Measurements from ENCODE around the gene B4GALT4. TPM values are rescaled to one million over a fixed set of nuclear protein-coding genes. Genes with fewer than 3 reads are reported as not detected.

Gene B4GALT4
- total RNA-seq, 1 donor: 28.2 TPM

DNA sequence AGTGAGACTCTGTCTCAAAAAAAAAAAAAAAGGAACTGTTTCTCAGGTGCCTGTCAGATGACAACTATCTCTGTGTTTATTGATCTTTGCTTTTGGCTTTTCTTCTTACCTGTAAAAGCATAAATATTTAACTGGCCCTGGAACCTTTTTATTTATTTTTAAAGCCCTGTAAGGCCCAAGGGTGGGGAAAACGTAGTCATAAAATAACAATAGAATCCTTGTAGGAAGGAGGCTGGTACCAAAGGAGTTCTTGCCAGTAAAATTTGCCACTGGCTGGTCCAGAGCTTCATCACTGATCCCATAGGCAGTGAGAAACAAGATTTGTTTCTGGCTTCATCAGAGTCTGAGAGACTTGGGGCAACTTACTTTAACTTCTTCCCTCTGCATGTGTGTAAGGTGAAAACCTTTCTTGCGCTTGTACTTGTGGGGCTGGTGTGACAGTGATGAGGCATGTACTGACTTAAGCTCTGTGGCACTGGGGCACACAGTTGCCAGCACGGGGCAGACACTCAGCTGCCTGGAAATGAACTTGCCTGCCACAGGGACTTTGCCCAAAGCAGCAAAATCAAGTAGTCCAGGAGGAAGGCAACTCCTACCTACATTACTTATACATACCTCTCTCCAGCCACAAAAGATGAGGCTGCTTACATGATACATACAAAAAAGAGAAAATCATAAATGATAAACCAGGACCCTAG is 19.6 kb downstream of the B4GALT4 start:
- no peaks in the 10 kb centered on the region for H3K27me3 ChIP-seq (ENCODE audit: insufficient read depth, low read length)
- no peak overlapping the region for H3K4me3 ChIP-seq (ENCODE audit: insufficient read depth, low read length)
- no peaks in the 10 kb centered on the region for H3K9me3 ChIP-seq (ENCODE audit: low read depth, low read length)
- H2AFZ ChIP-seq (ENCODE audit: low read length): no peak overlapping the region
- H3K36me3 ChIP-seq (ENCODE audit: insufficient read depth, low read length): peaks cover 55% of the 10 kb centered on the region
- peak overlapping the region; percentile 11 for H3K27ac ChIP-seq (ENCODE audit: low read depth, low read length)
- no peak for DNase-seq (ENCODE audit: insufficient read length, low spot score, missing footprints)
- peaks cover 3% of the 10 kb centered on the region for H3K4me1 ChIP-seq (ENCODE audit: insufficient read depth, low read length)
- TF ChIP-seq, protein P1, sequence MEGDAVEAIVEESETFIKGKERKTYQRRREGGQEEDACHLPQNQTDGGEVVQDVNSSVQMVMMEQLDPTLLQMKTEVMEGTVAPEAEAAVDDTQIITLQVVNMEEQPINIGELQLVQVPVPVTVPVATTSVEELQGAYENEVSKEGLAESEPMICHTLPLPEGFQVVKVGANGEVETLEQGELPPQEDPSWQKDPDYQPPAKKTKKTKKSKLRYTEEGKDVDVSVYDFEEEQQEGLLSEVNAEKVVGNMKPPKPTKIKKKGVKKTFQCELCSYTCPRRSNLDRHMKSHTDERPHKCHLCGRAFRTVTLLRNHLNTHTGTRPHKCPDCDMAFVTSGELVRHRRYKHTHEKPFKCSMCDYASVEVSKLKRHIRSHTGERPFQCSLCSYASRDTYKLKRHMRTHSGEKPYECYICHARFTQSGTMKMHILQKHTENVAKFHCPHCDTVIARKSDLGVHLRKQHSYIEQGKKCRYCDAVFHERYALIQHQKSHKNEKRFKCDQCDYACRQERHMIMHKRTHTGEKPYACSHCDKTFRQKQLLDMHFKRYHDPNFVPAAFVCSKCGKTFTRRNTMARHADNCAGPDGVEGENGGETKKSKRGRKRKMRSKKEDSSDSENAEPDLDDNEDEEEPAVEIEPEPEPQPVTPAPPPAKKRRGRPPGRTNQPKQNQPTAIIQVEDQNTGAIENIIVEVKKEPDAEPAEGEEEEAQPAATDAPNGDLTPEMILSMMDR (IDR thresholded peaks at IDR 0.05; ENCODE audit: extremely low read depth, low read depth, low read length): no peak
- no peaks in the 10 kb centered on the region for H3K79me2 ChIP-seq (ENCODE audit: insufficient read depth, low read length)
- H4K20me1 ChIP-seq (ENCODE audit: insufficient read depth, low read length): peaks cover 5% of the 10 kb centered on the region
- no peak overlapping the region for H3K4me2 ChIP-seq (ENCODE audit: insufficient read depth, low read length)

DNA sequence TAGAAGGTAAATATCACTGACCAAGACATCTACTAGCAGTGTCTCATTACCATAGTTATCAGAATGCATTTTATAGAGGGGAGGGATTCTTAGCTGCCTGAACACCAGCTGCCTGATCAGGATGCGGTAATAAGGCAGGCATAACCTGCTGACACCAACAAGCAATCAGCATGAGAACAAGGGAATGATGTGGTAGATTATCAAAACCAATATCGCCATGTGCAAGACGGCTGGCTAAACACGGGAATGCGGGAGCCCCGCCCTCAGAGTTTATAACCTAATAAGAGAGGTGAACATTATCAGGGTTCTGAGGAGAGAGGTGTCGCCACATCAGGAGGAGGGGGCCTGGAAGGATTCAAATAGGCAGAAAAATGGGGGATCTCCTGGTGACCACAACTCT is 20.5 kb downstream of the B4GALT4 start:
- no peak overlapping the region for H2AFZ ChIP-seq (ENCODE audit: low read length)
- peaks cover 3% of the 10 kb centered on the region for H3K4me1 ChIP-seq (ENCODE audit: insufficient read depth, low read length)
- H4K20me1 ChIP-seq (ENCODE audit: insufficient read depth, low read length): peaks cover 5% of the 10 kb centered on the region
- H3K27ac ChIP-seq (ENCODE audit: low read depth, low read length): no peak overlapping the region
- H3K4me3 ChIP-seq (ENCODE audit: insufficient read depth, low read length): no peak overlapping the region
- H3K9me3 ChIP-seq (ENCODE audit: low read depth, low read length): no peaks in the 10 kb centered on the region
- no peak overlapping the region for H3K4me2 ChIP-seq (ENCODE audit: insufficient read depth, low read length)
- H3K36me3 ChIP-seq (ENCODE audit: insufficient read depth, low read length): peaks cover 58% of the 10 kb centered on the region
- no peaks in the 10 kb centered on the region for H3K27me3 ChIP-seq (ENCODE audit: insufficient read depth, low read length)
- DNase-seq (ENCODE audit: insufficient read length, low spot score, missing footprints): no peak
- TF ChIP-seq, protein P1 (IDR thresholded peaks at IDR 0.05; ENCODE audit: extremely low read depth, low read depth, low read length): no peak
- no peaks in the 10 kb centered on the region for H3K79me2 ChIP-seq (ENCODE audit: insufficient read depth, low read length)

DNA sequence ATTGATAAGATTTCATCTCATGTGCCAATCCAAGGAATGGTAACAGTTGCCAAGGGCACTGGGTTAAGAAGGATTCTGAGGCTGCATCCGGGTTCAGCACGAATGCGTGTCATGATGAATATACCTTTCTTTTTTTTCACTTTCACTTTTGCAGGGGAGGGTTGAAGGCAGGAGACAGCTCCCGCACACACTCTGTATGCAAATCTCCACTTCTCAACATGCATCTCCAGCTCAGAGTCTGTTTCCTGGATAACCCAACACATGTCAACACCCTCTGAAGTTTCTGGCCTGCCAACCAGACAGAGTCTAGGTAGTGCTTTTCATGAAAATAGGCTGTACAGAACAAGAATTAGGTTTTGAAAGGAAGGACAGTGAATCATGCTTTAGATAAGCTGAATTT is 21.6 kb downstream of the B4GALT4 start:
- H3K4me3 ChIP-seq (ENCODE audit: insufficient read depth, low read length): no peak overlapping the region
- peaks cover 68% of the 10 kb centered on the region for H3K36me3 ChIP-seq (ENCODE audit: insufficient read depth, low read length)
- H3K4me2 ChIP-seq (ENCODE audit: insufficient read depth, low read length): no peak overlapping the region
- H3K79me2 ChIP-seq (ENCODE audit: insufficient read depth, low read length): no peaks in the 10 kb centered on the region
- no peak for DNase-seq (ENCODE audit: insufficient read length, low spot score, missing footprints)
- no peaks in the 10 kb centered on the region for H3K27me3 ChIP-seq (ENCODE audit: insufficient read depth, low read length)
- no peaks in the 10 kb centered on the region for H3K9me3 ChIP-seq (ENCODE audit: low read depth, low read length)
- H3K4me1 ChIP-seq (ENCODE audit: insufficient read depth, low read length): no peaks in the 10 kb centered on the region
- TF ChIP-seq, protein P1 (IDR thresholded peaks at IDR 0.05; ENCODE audit: extremely low read depth, low read depth, low read length): no peak
- H4K20me1 ChIP-seq (ENCODE audit: insufficient read depth, low read length): peaks cover 5% of the 10 kb centered on the region
- H3K27ac ChIP-seq (ENCODE audit: low read depth, low read length): no peak overlapping the region
- no peak overlapping the region for H2AFZ ChIP-seq (ENCODE audit: low read length)

DNA sequence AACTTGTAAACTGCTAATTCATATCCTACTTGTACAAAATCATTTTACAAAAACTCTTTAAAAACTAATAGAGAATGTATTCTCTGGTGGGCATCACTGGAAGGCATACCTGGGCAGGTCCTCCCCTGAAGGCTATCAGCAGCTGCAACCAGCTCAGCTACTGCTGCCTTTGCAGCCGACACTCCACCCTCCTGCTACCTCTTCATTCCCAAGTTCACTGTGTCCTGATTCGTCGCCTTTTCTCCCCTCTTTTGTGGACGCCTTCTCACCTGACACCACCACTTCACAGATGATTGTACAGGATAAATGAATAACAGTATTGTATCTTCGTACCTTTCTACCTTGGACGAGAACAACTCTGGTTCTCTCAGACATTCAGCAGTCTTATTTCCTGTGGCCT is 28.9 kb downstream of the B4GALT4 start:
- no peaks in the 10 kb centered on the region for H3K79me2 ChIP-seq (ENCODE audit: insufficient read depth, low read length)
- no peak overlapping the region for H3K4me3 ChIP-seq (ENCODE audit: insufficient read depth, low read length)
- no peak overlapping the region for H3K4me2 ChIP-seq (ENCODE audit: insufficient read depth, low read length)
- H2AFZ ChIP-seq (ENCODE audit: low read length): no peak overlapping the region
- TF ChIP-seq, protein P1 (IDR thresholded peaks at IDR 0.05; ENCODE audit: extremely low read depth, low read depth, low read length): no peak
- no peaks in the 10 kb centered on the region for H3K9me3 ChIP-seq (ENCODE audit: low read depth, low read length)
- H3K27me3 ChIP-seq (ENCODE audit: insufficient read depth, low read length): no peaks in the 10 kb centered on the region
- H3K36me3 ChIP-seq (ENCODE audit: insufficient read depth, low read length): peaks cover 56% of the 10 kb centered on the region
- DNase-seq (ENCODE audit: insufficient read length, low spot score, missing footprints): no peak
- H4K20me1 ChIP-seq (ENCODE audit: insufficient read depth, low read length): no peaks in the 10 kb centered on the region
- no peak overlapping the region for H3K27ac ChIP-seq (ENCODE audit: low read depth, low read length)
- no peaks in the 10 kb centered on the region for H3K4me1 ChIP-seq (ENCODE audit: insufficient read depth, low read length)
